Peyer's patch (tissue), 4 donors: ENCODE data around the gene S100A10.

ENCODE experiments used
- CTCF ChIP-seq, 6 experiments: fragments of 450-650 bp in 4 of 6; fragments of 200-600 bp in 2 of 6; sonication (generic) in 1 of 6; IDR thresholded peaks; one replicate each; pipeline ENCODE4 v1.5.1; 2017 to 2019; ENCODE audit warnings: antibody characterized with exemption in 6 of 6, mild to moderate bottlenecking in 3 of 6, moderate library complexity in 1 of 6
- POLR2A ChIP-seq, 2 donors: fragments of 450-650 bp; IDR thresholded peaks; one replicate each; pipeline ENCODE4 v1.5.1; 2017; ENCODE audit warnings: antibody characterized with exemption in 2 of 2, mild to moderate bottlenecking in 2 of 2, moderate library complexity in 2 of 2

- no peak for TF ChIP-seq CTCF (IDR thresholded peaks at IDR 0.05)
- no peak for TF ChIP-seq POLR2A (IDR thresholded peaks at IDR 0.05)
Measured at GRCh38 chr1:151967091-151967490, 26.6 kb downstream of the S100A10 start.
